GM18508 (cell line): ENCODE measurements around the gene TRAIP.
"Not testable (repeated sequence)": the region's sequence is repeated elsewhere in the genome, so short reads cannot be mapped to it uniquely, and the experiment has no call there.

Experiments
- ATAC-seq: cut with Tn5 transposase; IDR thresholded peaks from one replicate; pipeline ENCODE4 v1.9.1; 2021; ENCODE audit warnings: moderate number of reproducible peaks; ENCODE audit not compliant: insufficient read depth, unreplicated experiment

Gene TRAIP

GRCh38 chr3:49831341-49831740 lies 25.0 kb downstream of the TRAIP start:
- no peak for ATAC-seq

DNA sequence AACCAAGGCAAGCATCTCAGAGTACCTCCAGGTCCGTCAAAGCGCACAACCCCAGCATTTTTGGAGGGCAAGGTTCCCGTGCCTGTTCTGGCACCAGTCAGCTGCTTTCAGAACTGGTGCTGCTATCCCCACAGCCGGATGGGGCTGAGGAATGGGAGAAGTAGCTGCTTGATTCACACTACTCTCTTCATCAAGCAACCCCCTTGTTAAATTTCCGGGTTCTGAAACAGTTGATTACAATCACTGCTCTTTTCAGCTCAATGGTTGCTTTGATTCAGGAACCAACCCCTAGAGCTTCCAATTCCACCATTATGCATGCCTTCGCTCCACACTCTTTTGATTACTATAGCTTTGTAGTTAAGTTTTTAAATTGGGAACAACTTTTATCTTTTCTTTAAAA lies 30.3 kb downstream of the TRAIP start:
- no peak for ATAC-seq

DNA sequence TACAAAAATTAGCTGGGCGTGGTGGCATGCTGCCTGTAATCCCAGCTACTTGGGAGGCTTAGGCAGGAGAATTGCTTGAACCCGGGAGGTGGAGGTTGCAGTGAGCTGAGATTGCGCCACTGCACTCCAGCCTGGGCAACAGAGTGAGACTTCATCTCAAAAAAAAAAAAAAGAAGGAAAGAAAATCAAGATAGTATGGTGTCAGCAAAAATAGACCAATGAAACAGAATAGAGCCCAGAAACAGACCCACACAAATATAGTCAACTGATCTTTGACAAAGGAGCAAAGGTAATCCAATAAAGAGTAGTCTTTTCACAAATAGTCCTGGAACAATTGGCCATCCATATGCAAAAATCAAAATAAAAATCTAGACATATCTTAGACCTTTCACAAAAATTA lies 33.2 kb downstream of the TRAIP start:
- not testable (repeated sequence) for ATAC-seq

- ATAC-seq: no peak
Observed at GRCh38 chr3:49813497-49814174, 42.7 kb downstream of the TRAIP start, which contains the start of gene UBA7. UBA7 (minus strand) TSS chr3:49813953; CDS start chr3:49813787, 166 bp downstream.

- no peak for ATAC-seq
Observed at GRCh38 chr3:49812916-49813496, 43.4 kb downstream of the TRAIP start.

DNA sequence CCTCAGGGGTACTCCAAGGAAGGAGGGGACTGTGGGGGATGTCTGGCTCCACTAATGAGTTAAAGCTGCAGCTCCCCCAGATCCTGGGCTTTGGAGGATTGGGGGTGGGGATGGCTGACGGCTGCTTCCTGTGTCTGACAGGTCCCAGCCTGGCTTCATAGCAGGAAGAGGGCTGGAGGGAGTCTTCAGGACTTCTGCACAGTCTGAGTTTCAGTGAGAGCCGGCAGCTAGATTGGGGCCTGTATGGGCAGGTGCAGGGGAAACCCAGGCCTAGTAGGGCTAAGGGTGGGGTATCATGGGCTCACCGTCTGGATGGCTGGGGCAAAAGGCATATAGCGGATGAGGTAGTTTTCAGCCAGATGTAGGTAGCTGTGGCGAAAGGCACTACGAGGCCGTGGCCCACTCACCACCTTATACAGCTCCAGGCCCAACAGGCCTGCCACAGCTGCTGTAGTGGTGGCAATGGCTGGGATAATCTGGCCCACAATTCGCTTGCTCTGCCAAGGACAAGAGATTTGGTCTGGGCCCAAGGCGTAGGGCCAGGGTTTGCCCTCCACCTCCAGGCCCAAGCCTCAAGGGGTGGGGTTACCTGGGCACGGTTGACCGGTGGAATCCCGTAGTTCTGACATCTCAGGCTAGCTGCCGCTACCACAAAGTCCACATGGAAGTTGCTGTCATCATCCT lies 48.8 kb downstream of the TRAIP start:
- no peak for ATAC-seq

GRCh38 chr3:49806850-49807249 lies 49.5 kb downstream of the TRAIP start:
- no peak for ATAC-seq

GRCh38 chr3:49805897-49806701 lies 50.3 kb downstream of the TRAIP start:
- ATAC-seq: no peak

DNA sequence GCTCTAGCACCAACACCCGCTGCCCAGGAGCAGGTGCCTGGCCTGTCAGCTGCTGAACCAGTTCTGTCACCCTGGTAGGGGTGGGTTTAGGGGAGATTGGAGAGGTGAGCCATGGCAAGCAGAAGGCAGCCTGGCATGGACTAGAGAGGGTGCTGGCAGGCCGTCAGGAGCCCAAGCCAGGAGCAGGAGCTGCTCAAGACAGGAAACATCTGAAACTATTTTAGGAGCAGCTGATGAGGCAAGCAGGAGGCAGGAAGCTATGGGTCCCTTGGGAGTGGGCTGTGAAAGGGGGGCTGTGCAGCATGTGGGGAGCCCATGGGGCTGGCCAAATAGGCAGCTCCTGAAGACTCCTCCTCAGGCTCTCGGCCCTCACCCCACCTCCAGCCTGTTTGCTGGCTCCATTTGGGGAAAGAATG lies 51.0 kb downstream of the TRAIP start:
- no peak for ATAC-seq

GRCh38 chr3:49804141-49805041 lies 52.0 kb downstream of the TRAIP start:
- no peak for ATAC-seq

GRCh38 chr3:49803465-49804140 lies 52.8 kb downstream of the TRAIP start:
- no peak for ATAC-seq

DNA sequence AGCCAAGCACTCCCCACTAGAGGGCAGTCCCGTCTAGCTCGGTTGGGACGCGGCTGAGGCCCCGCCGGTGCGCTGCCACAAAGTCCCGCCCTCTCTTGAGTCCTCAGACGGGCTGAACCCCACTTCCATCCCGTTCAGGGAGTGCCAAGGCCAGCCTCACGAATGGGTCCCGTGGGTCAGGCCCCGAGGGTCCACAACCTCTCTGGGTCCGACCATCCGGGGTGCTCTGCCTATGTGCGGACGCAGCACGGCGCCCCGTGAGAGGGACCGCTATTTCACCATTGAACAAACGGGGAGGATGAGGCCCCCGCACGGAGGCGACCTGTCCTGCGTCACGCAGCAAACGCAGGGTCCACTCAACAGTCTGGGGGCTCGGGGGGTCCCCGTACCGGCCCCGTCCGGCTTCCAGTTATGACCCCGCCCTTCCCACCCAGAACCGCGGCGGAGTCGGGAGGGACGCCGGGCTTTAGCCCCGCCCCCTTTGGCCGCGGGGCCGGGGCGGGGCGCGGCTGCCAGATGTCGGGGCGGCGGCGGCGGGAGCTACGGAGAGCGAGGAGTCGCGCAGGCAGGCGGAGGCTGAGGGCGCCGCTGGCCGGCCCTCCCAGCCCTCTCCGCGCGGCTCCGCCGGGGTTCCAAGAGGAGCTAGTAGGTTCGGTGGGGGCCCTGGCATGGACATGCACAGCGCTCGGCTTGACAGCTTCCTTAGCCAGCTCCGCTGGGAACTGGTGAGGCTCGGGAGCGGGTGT lies 53.5 kb downstream of the TRAIP start, which contains the start of gene INKA1:
Gene INKA1, plus strand, starts transcription at position 543 of the 746 bp plus-strand sequence. Its CDS starts 132 bp downstream, at position 675.
- no peak for ATAC-seq

GRCh38 chr3:49801160-49801559 lies 55.2 kb downstream of the TRAIP start:
- ATAC-seq: no peak

DNA sequence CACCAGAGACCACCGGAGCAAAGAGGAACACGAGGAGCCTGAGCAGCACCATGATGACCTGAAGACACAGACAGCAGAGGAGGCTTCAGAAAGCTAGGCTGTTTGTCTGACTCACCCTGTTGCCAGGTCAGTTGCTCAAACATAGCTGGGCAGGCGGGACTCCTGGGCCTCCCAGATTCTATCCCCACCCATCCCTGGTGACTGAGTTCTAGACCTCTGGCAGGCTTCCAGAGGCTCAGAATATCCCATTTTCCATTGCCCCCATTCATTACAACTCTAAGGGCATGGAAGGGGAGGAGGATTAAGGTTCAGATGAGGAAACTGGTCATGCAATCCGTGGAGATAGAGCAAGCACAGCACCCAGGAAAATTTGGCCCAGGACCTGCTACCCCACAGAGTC lies 56.6 kb downstream of the TRAIP start, which contains the start of gene CDHR4:
Gene CDHR4, minus strand, starts transcription at position 113 of the 400 bp plus-strand sequence. Its CDS starts 61 bp downstream, at position 52.
- no peak for ATAC-seq

DNA sequence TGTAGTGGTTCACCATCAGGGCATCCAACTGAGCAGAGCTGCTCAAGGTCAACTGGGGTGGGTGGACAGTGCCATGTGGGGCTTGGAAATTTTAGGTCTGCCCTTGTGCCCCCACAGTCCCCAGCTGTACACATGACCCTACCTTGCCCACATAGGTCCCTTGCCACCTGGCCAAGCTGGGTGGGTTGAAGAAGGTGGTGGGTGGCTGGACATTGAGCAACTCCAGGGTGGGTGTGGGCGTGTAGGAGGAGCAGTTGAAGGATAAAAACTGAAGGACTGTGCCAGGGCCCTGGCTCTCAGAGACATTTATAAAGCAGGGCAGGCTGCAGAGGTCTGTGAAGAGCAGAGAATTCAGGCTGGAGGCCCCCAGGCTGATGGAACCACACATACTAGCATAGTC lies 57.3 kb downstream of the TRAIP start:
- no peak for ATAC-seq

- ATAC-seq: no peak
Observed at GRCh38 chr3:49794926-49795905, 61.1 kb downstream of the TRAIP start.

DNA sequence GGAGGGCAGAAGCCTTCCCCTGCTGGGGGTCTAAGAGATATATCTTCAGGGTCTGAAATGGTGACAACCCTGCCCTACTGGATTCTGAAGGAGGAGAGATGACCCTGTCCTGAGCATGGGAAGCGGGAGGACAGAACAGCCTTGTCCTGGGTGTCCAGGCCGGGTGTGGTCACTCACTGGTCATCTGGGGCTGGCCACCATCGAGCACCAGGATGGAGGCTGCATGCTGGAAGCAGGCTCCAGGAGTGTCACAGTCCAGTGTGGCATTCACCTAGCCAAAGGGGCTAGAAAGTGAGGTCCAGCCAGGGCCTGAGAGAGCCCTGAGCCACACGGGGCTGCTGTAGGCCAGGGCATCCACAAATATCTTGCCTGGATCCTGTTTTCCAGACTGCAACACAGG lies 61.9 kb downstream of the TRAIP start:
- ATAC-seq: no peak
